DMS53 treated with DMSO at 0.1 percent for 48 hours (cell line): Measurements from ENCODE around the gene AEBP1.
"Not testable (repeated sequence)": the region's sequence is repeated elsewhere in the genome, so short reads cannot be mapped to it uniquely, and the experiment has no call there.

Experiments used
- DNase-seq: peaks from one replicate; lab custom pipeline; 2025; ENCODE audit not compliant: unreplicated experiment; lab: John Stamatoyannopoulos, UW

AEBP1 gene

DNA sequence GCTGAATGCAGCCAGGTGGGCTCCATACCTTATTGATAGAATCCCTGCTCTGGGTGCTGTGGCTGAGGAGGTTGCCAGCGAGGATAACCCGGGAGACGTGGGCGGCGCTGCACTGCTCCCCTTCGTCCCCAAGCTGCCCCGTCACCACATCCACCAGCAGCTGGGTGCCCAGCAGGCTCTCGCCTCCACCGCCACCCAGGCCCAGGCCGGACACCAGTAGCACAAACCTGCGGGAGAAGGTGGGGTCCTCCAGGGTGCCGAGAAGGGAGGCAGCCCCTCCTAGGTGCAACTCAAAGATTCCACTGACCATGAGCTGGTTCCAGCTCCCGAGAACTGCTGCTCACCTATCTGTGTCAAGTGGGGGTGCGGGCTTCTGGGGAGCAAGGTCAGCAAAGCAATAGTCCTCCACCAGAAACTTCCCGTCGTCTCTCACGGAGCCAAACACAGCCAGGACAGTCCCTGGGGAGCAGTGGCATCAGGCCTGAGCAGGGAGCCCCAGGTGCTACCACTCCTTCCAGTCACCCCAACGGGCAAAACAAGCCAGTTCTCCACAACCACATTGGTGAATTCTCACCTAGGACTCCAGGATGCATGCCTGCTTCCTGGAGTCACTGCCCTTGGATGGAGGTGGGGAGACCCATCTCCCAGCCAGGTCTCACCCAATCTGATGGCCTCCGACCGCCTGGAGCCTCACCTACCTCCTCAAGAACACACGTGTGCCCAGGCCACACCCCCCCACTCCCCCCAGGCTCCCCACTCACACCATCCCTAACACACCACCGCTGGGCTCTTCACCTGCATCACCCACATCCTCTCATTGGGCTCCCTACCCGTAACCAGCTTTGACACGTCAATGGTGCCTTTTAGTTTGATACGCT is 12.9 kb downstream of the AEBP1 start:
- no peak for DNase-seq

- no peak for DNase-seq
Observed at GRCh38 chr7:44117801-44118429, 13.8 kb downstream of the AEBP1 start.

- no peak for DNase-seq
Observed at GRCh38 chr7:44119829-44120380, 15.8 kb downstream of the AEBP1 start.

DNA sequence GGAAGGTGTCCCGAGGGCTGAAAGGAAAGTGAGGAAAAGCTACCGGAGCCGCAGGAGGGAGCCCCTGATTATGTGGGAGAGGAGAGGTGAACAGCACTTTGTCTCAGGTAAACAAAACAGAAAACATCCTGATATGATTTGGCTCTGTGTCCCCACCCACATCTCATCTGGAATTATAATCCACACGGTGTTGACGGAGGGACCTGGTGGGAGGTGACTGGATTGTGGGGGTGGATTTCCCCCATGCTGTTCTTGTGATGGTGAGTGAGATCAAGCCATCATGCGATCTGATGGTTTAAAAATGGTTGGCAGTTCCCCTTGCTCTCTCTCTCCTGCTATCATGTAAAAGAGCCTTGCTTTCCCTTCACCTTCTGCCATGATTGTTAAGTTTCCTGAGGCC is 16.2 kb downstream of the AEBP1 start:
- no peak for DNase-seq

- DNase-seq = no peak
Observed at GRCh38 chr7:44121761-44122420, 17.7 kb downstream of the AEBP1 start.

DNA sequence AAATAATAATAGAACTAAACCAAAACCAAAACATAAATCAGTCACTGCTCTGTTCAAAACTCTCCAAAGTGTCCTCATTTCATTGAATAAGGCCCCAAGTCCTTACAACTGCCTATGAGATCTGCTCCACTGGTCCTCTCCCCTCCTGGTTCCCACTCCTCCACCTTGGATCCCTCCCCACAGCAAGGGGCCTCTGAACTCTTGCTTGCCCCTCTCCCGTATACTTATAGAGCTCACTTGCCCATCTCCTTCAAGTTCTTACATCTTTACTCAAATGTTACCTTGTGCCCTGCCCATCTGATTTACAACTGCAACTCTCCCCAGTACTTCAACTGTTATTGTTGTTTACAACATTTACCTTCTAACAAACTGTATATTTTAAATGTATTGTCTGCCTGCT is 18.4 kb downstream of the AEBP1 start:
- DNase-seq = no peak

GRCh38 chr7:44123190-44124003 is 19.3 kb downstream of the AEBP1 start, which contains the start of gene POLD2:
TSS of gene POLD2 (minus strand) at chr7:44123548. CDS start at chr7:44122053, 1,495 bp downstream.
- DNase-seq = peak; percentile 89

- DNase-seq = no peak
Observed at GRCh38 chr7:44124822-44125202, 20.7 kb downstream of the AEBP1 start.

DNA sequence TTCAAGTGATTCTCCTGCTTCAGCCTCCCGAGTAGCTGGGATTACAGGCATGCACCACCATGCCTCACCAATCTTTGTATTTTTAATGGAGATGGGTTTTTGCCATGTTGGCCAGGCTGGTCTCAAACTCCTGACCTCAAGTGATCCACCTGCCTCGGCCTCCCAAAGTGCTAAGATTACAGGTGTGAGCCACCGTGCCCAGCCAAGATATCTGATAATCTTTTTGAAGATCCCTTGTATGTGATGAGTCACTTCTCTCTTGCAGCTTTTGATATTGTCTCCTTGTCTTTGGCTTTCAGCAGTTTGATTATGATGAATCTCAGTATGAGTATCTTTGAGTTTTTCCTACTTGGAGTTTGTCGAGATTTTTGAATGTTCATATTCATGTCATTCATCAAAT is 22.4 kb downstream of the AEBP1 start:
- not testable (repeated sequence) for DNase-seq

DNA sequence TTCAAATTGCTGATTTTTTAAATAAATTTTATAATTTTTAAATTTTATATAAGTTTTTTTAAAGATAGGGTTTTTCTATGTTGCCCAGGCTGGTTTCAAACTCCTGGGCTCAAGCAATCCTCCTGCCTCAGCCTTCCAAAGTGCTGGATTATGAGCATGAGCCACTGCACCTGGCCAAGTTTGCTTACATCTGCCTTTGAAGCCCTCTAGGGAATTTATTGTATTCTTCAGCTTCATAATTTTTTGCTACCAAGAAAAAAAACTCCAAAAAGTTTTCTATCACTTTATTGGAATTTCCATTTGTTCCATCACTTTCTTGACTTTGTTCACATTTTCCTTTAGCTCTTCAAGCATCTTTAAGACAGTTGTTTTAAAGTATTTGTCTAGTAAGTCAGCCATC is 23.0 kb downstream of the AEBP1 start:
- DNase-seq = no peak

DNA sequence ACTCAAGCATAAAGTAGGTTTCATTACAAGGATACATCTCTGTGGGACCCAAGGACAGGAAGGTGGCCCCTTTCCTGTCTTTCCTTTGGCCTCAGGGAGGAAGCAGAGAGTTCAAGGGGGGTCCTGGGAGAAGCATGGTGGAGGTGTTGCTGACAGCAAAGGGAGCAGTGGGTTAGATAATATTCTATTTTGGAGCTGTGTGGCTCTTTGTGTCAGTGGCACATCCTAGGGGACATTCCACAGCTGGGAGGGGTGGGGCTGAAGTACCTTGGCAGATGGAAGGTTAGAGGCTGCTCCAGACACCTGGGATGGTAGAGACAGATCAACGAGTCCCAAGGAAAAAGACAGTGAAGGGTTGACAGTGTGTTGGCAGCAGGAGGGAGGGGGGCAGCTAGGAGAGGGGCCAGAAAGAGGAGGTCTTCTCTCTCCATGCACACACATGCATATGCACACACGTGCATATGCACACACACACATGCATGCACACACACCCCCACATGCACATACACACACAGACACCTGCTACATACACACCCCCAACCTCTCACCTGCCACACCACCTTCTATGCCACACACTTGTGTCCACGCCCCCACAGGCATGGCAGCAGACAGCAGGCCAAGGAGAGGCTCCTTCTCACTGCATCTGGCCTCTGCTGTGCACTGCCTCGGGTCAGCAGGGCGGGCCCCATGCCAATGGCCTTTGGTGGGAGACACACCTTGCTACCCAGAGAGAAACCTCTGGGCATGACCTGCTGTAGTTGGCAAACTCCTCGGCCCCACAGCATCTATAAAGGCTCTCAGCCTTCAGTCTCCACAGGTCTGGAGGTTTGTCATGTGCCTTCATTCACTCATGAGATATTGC is 24.8 kb downstream of the AEBP1 start:
- DNase-seq = no peak

- DNase-seq = peak; percentile 26
Observed at GRCh38 chr7:44131173-44132029, 27.3 kb downstream of the AEBP1 start.

- DNase-seq = no peak
Observed at GRCh38 chr7:44132039-44132438, 27.9 kb downstream of the AEBP1 start.

DNA sequence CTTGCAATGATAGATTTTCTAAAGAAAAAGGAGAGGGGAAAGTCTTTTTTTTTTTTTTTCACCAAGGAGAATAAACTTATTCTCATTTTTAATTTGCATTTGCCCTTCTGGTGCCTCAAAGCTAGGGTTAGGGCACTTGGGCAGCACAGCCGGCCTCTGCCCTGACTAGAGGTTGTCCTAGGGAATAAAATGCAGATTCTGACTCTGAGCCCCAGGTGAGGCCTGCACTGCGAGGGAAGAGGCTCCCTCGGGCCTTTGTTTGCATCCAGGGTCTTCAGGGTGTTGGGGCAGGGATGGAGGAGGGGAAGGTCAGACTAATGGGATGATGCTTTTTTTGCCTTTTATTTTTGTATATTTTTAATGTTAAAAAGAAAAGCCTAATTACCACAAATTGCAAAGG is 29.1 kb downstream of the AEBP1 start:
- DNase-seq = no peak

DNA sequence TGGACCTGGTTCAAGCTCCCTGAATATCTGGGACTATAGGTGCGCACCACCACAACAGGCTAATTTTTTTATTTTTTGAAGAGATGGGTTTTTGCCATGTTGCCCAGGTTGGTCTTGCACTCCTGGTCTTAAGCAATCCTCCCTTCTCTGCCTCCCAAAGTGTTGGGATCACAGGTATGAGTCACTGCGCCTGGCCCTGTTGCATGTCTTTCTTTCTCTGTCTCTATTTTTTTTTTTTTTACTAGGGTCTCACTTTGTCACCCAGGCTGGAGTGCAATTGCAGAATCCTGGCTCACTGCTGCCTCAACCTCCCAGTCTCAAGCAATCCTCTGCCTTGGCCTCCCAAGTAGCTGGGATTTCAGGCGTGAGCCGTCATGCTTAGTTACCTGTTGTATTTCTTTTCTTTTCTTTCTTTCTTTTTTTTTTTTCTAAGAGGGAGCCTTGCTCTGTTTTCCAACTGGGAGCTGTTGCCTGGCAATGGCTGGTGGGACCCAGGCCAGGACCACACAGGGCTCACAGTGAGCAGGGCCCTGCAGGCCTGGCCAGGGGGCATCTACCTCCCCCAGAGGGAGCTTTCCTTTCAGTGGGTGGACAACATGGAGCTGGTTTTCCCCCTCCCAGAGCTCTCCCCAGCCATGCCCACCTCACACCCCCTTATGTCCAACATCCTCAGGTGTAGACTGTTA is 30.9 kb downstream of the AEBP1 start:
- DNase-seq = no peak

DNA sequence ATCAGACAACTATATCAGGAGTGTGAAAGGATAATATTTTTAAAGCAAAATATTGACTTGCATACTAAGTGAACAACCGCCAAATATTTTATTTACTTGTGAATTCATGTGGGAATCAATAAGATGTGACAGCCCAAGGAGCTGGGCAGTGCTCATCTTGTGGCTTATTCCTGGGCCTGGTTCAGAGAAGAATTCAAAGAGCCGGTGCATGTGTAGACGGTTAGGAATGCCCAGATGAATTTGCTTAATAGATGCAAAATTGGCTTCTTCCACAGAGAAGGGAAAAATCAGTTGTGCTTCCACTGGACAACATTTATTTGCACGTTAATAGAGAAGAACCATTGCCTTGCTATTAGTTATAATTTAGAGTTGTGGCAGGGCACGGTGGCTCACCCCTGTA is 32.6 kb downstream of the AEBP1 start:
- DNase-seq = no peak

DNA sequence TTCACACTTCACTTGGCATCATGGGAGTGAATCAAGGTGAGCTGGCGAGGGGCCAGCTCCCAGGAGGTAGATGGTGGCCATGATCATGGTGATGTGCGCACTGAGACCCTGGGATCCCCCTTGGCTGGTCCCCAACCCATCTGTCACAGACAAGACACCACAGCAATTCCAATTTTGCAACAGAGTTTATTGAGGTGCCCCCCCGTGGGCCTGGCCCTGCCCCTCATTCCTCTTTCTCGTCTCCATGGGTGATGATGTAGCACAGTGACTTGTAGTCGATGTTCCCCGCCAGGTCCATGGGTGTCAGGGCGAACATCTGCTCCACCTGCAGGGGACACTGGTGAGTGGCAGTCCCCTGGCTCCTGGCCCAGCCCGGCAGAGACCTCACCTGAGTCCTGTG is 34.6 kb downstream of the AEBP1 start:
- no peak for DNase-seq

DNA sequence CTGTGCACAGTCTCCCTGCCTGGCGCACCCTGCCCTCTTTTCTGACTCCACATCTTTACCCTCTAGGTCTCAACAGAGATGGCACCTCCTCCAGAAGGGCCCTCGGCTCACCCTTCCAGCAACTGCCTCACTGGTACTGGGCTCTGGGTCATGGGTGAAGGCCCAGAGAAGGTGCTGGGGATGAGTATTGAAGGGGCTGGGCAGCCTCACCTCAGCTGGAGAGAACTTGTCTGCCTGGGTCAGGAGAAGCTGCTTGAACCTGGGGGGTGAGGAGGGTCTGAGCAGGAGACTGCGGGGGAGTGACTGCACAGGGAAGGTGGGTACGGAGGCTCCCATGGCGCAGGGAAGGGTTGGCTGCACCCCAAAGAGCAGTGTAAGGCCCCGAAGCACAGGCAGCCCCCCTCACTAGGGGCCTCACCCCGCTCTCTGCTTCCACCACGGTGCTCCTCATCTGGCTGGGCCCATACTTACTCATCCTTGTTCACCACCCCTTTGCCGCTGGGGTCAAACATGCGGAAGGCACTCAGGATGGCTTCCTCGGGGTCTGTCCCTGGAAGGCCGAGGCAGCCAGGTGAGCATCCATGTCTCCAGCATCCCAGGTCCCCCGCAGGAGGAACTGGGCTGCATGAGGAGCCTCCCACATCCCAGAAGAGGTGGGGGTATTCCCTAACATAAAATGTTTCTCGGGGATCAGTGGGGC is 35.3 kb downstream of the AEBP1 start:
- no peak for DNase-seq
